Measurements from ENCODE around the gene FGF3.

FGF3 gene

DNA sequence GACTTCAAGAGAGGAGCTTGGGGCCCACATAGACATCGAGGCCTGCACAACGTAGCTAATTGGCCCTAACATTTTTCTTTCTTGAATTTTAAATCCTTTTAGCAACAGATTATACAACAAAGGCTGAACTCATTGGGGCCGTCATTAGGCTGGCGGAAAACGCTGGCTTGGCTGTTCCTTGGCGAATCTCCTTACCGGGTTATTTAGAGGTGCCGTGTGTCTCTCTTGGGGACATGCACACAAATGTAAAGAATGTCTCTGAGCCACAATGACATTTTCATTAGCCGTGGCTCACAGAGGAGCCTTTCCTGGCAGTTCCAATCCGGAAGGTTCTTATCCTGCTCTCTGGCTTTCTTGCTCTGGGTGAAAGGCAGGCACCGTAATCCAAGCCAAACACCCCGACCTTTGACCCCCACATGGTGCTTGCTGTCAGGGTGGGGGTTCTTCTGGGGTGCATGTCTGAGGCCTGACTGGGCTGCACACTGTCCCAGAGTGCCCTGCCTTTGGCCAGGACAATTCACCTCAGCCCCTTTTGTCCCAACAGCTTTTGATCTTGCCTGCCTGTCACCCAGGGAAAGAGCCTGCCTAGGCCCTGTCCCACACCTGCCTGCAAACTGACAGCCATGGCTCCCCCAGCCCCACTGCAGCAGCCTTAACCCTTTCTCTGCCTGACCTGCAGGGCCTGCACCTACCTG is 9.2 kb upstream of the FGF3 start:
- TF ChIP-seq, protein P1, sequence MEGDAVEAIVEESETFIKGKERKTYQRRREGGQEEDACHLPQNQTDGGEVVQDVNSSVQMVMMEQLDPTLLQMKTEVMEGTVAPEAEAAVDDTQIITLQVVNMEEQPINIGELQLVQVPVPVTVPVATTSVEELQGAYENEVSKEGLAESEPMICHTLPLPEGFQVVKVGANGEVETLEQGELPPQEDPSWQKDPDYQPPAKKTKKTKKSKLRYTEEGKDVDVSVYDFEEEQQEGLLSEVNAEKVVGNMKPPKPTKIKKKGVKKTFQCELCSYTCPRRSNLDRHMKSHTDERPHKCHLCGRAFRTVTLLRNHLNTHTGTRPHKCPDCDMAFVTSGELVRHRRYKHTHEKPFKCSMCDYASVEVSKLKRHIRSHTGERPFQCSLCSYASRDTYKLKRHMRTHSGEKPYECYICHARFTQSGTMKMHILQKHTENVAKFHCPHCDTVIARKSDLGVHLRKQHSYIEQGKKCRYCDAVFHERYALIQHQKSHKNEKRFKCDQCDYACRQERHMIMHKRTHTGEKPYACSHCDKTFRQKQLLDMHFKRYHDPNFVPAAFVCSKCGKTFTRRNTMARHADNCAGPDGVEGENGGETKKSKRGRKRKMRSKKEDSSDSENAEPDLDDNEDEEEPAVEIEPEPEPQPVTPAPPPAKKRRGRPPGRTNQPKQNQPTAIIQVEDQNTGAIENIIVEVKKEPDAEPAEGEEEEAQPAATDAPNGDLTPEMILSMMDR (IDR thresholded peaks at IDR 0.05), result no peak
- H3K4me2 ChIP-seq (ENCODE audit: low read length), result no peak overlapping the region
- H3K4me1 ChIP-seq, result no peaks in the 10 kb centered on the region
- no peak overlapping the region for H3K4me3 ChIP-seq (ENCODE audit: low read depth, low read length)
- H3K27me3 ChIP-seq (ENCODE audit: control insufficient read depth, insufficient read depth, low read length), result no peaks in the 10 kb centered on the region
- no peaks in the 10 kb centered on the region for H3K9me3 ChIP-seq (ENCODE audit: control insufficient read depth, low read length)
- H3K27ac ChIP-seq, result no peak overlapping the region
- no peaks in the 10 kb centered on the region for H3K36me3 ChIP-seq (ENCODE audit: control insufficient read depth, insufficient read depth, low read length)
- H3K79me2 ChIP-seq, result no peaks in the 10 kb centered on the region
- no peak overlapping the region for H3K9ac ChIP-seq
- no peak overlapping the region for H2AFZ ChIP-seq

DNA sequence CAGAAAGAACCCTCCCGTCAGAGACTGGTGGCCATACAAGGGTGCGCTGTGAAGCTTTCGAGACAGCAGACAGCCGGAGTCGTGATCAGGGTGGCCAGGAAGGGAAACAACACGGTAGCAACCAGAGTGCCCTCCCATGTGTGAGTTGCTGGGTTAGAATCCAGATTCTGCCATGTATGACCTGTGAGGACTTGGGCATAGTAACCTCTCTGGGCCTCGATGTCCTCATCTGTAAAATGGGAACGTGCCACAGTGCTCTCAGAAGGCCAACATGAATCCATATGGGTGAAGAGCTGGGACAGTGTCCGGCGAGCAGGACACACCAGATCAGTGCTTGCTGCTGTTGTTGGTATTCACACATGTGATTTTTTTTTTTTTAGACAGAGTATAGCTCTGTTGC is 7.6 kb upstream of the FGF3 start:
- Histone ChIP-seq H2AFZ (no peak overlapping the region), H3K4me2 (ENCODE audit: low read length) (no peak overlapping the region), H3K27ac (no peak overlapping the region), H3K9ac (no peak overlapping the region), H3K4me3 (ENCODE audit: low read depth, low read length) (no peak overlapping the region), H3K79me2 (no peaks in the 10 kb centered on the region), H3K27me3 (ENCODE audit: control insufficient read depth, insufficient read depth, low read length) (no peaks in the 10 kb centered on the region), H3K9me3 (ENCODE audit: control insufficient read depth, low read length) (no peaks in the 10 kb centered on the region), H3K36me3 (ENCODE audit: control insufficient read depth, insufficient read depth, low read length) (no peaks in the 10 kb centered on the region), H3K4me1 (no peaks in the 10 kb centered on the region)
- TF ChIP-seq, protein P1 (IDR thresholded peaks at IDR 0.05), result no peak

DNA sequence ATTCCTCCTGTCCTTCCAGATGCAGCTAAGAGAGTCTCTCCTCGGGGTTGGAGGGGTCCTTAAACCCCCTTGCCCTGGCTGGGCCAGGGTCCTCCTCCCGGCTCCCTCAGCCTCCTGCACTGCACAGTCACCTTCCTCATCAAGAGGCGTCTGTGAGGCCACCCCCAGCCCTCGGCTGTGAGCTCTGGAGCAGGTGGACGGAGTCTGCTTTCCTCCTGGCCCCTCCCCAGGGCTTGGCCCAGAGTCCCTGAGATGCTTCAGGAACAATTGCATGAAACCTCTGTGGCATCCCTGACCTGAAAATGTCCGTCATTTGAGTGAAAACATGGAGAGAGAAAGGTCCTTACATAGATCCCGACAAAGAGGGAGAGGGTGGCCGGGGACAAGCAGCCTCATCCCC is 6.7 kb upstream of the FGF3 start:
- Histone ChIP-seq H3K27me3 (ENCODE audit: control insufficient read depth, insufficient read depth, low read length) (no peaks in the 10 kb centered on the region), H3K9me3 (ENCODE audit: control insufficient read depth, low read length) (no peaks in the 10 kb centered on the region), H3K9ac (no peak overlapping the region), H3K4me1 (no peaks in the 10 kb centered on the region), H3K36me3 (ENCODE audit: control insufficient read depth, insufficient read depth, low read length) (no peaks in the 10 kb centered on the region), H3K79me2 (no peaks in the 10 kb centered on the region), H3K4me2 (ENCODE audit: low read length) (no peak overlapping the region), H3K4me3 (ENCODE audit: low read depth, low read length) (no peak overlapping the region), H3K27ac (no peak overlapping the region), H2AFZ (no peak overlapping the region)
- TF ChIP-seq, protein P1 (IDR thresholded peaks at IDR 0.05), result no peak

DNA sequence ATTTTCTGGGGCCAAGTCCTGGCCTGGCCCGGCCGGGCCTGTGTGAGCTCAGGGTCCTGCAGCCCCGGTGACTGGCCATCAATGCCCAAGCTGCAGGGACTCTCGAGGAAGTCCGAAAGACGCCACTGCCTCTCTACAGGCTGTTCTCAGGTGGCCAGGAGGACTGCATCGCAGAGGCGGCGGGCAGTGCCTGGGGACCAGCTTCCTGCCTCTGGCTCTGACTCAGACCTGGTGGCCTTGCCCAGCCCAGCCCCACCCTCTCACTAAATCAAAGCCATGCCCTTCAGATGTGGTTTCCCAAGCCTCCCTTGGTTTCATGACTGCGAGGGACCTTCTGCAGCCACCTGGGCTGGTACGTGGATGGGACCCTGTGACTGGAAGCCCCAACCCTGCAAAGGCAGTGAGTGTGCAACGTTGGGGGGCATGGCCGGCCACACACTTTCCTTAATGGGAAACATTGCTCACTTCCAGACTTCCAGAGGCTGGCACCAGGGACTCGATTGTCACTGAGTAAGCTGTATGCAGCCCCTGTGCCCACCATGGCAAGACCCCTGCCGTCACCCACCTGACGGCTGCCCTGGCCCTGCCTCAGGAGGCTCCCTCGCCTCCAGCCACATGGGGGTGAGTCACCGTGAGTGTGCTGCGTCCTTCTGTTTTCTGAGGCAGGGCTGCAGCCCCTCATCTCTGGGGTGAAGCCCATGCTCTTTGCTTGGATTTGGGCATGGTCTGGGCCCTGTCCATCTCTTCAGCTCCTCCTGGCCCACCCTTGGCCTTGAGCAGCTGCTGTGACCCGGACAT is 6.0 kb upstream of the FGF3 start:
- H3K9me3 ChIP-seq (ENCODE audit: control insufficient read depth, low read length), result no peaks in the 10 kb centered on the region
- no peaks in the 10 kb centered on the region for H3K27me3 ChIP-seq (ENCODE audit: control insufficient read depth, insufficient read depth, low read length)
- H3K9ac ChIP-seq, result no peak overlapping the region
- H3K4me3 ChIP-seq (ENCODE audit: low read depth, low read length), result no peak overlapping the region
- TF ChIP-seq, protein P1 (IDR thresholded peaks at IDR 0.05), result no peak
- no peak overlapping the region for H3K4me2 ChIP-seq (ENCODE audit: low read length)
- no peaks in the 10 kb centered on the region for H3K4me1 ChIP-seq
- H2AFZ ChIP-seq, result no peak overlapping the region
- no peaks in the 10 kb centered on the region for H3K79me2 ChIP-seq
- H3K27ac ChIP-seq, result no peak overlapping the region
- no peaks in the 10 kb centered on the region for H3K36me3 ChIP-seq (ENCODE audit: control insufficient read depth, insufficient read depth, low read length)

Data from parathyroid adenoma (tissue), 2 donors.